ENCODE measurements around the gene ABLIM2. TPM values are rescaled to one million over a fixed set of nuclear protein-coding genes. Genes with fewer than 3 reads are reported as not detected.
A peak's percentile ranks its signal among the peaks of the same experiment; 100 is the strongest.

The ABLIM2 gene
- total and polyA plus RNA-seq, 2 of the 13 experiments (the other 11 are each of a cell fraction or from before 2014, with no cell fraction given): 0.20 to 0.37 TPM

- Histone ChIP-seq H2AFZ (ENCODE audit: low read length) (no peak overlapping the region), H3K4me1 (ENCODE audit: insufficient read depth, low read length) (peaks cover 46% of the 10 kb centered on the region), H3K4me3 (replicated peaks in 1 of 3; ENCODE audit: insufficient read depth in 1 of 3, low read depth in 2 of 3, low read length in 3 of 3) (peak overlapping the region in 1 of 3 experiments; percentile 44; a peak in 1 of 6 replicates), H3K27ac (ENCODE audit: extremely low read length, insufficient read depth, low read length) (no peak overlapping the region), H3K4me2 (ENCODE audit: low read depth, low read length) (peak overlapping the region; percentile 54), H4K20me1 (ENCODE audit: insufficient read depth, low read length) (no peaks in the 10 kb centered on the region), H3K9me3 (ENCODE audit: low read length) (no peaks in the 10 kb centered on the region), H3K27me3 (ENCODE audit: control insufficient read depth in 1 of 2, insufficient read depth in 2 of 2, low read length in 2 of 2) (peaks cover 10 to 42% of the 10 kb centered on the region in 2 experiments; a peak in 4 of 5 replicates), H3K79me2 (ENCODE audit: insufficient read depth, low read length) (no peaks in the 10 kb centered on the region), H3K36me3 (replicated peaks in 1 of 2; ENCODE audit: control insufficient read depth in 1 of 2, insufficient read depth in 2 of 2, low read length in 2 of 2) (no peaks in the 10 kb centered on the region), H3K9ac (ENCODE audit: insufficient read depth, low read depth, low read length) (no peak overlapping the region)
- WGBS (ENCODE audit: low lambda C conversion rate): 44% methylated on average over 28 of the region's 28 CpGs
- ATAC-seq: no peak; the same call in 2 of the 3 replicates
- ChIA-PET CTCF (ENCODE audit: low intra/inter-chr PET ratio, low total read pairs) (no interaction called here), POLR2A (no interaction called here)
- in situ Hi-C loops (cut with HindIII; ENCODE audit: extremely low pct_ligation_motif_present, low pct_unique_long_range_greater_than_20kb): no loop called here
- peak; percentile 42 for DNase-seq (ENCODE audit: low spot score)
- no peak for FAIRE-seq
- BruUV-seq (replicated peaks): no TSS peak
- intact Hi-C loops (cut with micrococcal nuclease; ENCODE audit: unreplicated experiment): no loop called here
- TF ChIP-seq, protein P1, sequence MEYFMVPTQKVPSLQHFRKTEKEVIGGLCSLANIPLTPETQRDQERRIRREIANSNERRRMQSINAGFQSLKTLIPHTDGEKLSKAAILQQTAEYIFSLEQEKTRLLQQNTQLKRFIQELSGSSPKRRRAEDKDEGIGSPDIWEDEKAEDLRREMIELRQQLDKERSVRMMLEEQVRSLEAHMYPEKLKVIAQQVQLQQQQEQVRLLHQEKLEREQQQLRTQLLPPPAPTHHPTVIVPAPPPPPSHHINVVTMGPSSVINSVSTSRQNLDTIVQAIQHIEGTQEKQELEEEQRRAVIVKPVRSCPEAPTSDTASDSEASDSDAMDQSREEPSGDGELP (IDR thresholded peaks at IDR 0.05; ENCODE audit: borderline replicate concordance, low read depth): peak; percentile 66; the same call in 1 of the 2 replicates
- TF ChIP-seq ZNF3 (CRISPR knock-in tag; IDR thresholded peaks at IDR 0.05): no peak
- TF ChIP-seq HDAC2 (CRISPR knock-in tag; IDR thresholded peaks at IDR 0.05): peak; percentile 37; the same call in 1 of the 2 replicates
- TF ChIP-seq RCOR2 (CRISPR knock-in tag; IDR thresholded peaks at IDR 0.05): 0 out of 2 replicates have a peak, but pooled peaks have one; percentile 58
- 0 out of 2 replicates have a peak, but pooled peaks have one; percentile 20 for TF ChIP-seq GATAD2A (CRISPR knock-in tag; IDR thresholded peaks at IDR 0.05)
- TF ChIP-seq ZNF251 (CRISPR knock-in tag; IDR thresholded peaks at IDR 0.05): no peak
- peak; percentile 49 for TF ChIP-seq FOXA3 (CRISPR knock-in tag; IDR thresholded peaks at IDR 0.05)
- peak; percentile 94 for TF ChIP-seq KDM1A (CRISPR knock-in tag; IDR thresholded peaks at IDR 0.05)
- TF ChIP-seq ZNF776 (CRISPR knock-in tag; IDR thresholded peaks at IDR 0.05): no peak
- no peak for TF ChIP-seq NRL (CRISPR knock-in tag; IDR thresholded peaks at IDR 0.05; ENCODE audit: borderline replicate concordance)
- 0 out of 2 replicates have a peak, but pooled peaks have one; percentile 11 for TF ChIP-seq MAX (IDR thresholded peaks at IDR 0.05)
- peak; percentile 78 for TF ChIP-seq HNF4A (CRISPR knock-in tag; IDR thresholded peaks at IDR 0.05)
- peak; percentile 74; the same call in 1 of the 2 replicates for TF ChIP-seq ADNP (CRISPR knock-in tag; IDR thresholded peaks at IDR 0.05)
- no peak for TF ChIP-seq ZNF878 (CRISPR knock-in tag; IDR thresholded peaks at IDR 0.05)
- no peak for TF ChIP-seq ISL2 (CRISPR knock-in tag; IDR thresholded peaks at IDR 0.05)
- TF ChIP-seq CBX1 (IDR thresholded peaks at IDR 0.05; ENCODE audit: low read depth): no peak
- no peak for TF ChIP-seq NFKBIZ (CRISPR knock-in tag; IDR thresholded peaks at IDR 0.05)
- peak; percentile 71; the same call in 1 of the 2 replicates for TF ChIP-seq ZNF644 (CRISPR knock-in tag; IDR thresholded peaks at IDR 0.05; ENCODE audit: low read depth)
- no peak for TF ChIP-seq KLF15 (CRISPR knock-in tag; IDR thresholded peaks at IDR 0.05; ENCODE audit: borderline replicate concordance)
- TF ChIP-seq, protein P2, sequence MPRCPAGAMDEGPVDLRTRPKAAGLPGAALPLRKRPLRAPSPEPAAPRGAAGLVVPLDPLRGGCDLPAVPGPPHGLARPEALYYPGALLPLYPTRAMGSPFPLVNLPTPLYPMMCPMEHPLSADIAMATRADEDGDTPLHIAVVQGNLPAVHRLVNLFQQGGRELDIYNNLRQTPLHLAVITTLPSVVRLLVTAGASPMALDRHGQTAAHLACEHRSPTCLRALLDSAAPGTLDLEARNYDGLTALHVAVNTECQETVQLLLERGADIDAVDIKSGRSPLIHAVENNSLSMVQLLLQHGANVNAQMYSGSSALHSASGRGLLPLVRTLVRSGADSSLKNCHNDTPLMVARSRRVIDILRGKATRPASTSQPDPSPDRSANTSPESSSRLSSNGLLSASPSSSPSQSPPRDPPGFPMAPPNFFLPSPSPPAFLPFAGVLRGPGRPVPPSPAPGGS (CRISPR knock-in tag; IDR thresholded peaks at IDR 0.05): 0 out of 2 replicates have a peak, but pooled peaks have one; percentile 19
- no peak for TF ChIP-seq ZNF747 (CRISPR knock-in tag; IDR thresholded peaks at IDR 0.05; ENCODE audit: borderline replicate concordance)
- 0 out of 2 replicates have a peak, but pooled peaks have one; percentile 16 for TF ChIP-seq SALL1 (CRISPR knock-in tag; IDR thresholded peaks at IDR 0.05)
- no peak for TF ChIP-seq ZSCAN9 (CRISPR knock-in tag; IDR thresholded peaks at IDR 0.05; ENCODE audit: borderline replicate concordance)
- TF ChIP-seq ZMYM2 (CRISPR knock-in tag; IDR thresholded peaks at IDR 0.05): peak; percentile 82
These were observed 148.7 kb downstream of the ABLIM2 start for GRCh38 chr4:8009710-8010511.

Measured in HepG2 (cell line).